HG03565 (cell line): ENCODE results near the gene ST3GAL3.

ENCODE experiments used
- ATAC-seq: cut with Tn5 transposase; IDR thresholded peaks from one replicate; pipeline ENCODE4 v1.9.1; 2021; ENCODE audit warnings: mild to moderate bottlenecking, moderate library complexity; ENCODE audit not compliant: unreplicated experiment

ST3GAL3 gene

GRCh38 chr1:43707190-43708001 is at the start of gene ST3GAL3:
Gene ST3GAL3 (plus strand): TSS chr1:43707536. CDS start chr1:43736263, 28,727 bp downstream.
- peak; percentile 93 for ATAC-seq

- ATAC-seq, result no peak
Observed at GRCh38 chr1:43659212-43660166, 47.8 kb upstream of the ST3GAL3 start.

- ATAC-seq, result no peak
Observed at GRCh38 chr1:43660355-43660754, 47.0 kb upstream of the ST3GAL3 start.

GRCh38 chr1:43664369-43664768 is 43.0 kb upstream of the ST3GAL3 start:
- ATAC-seq, result no peak

GRCh38 chr1:43666608-43667007 is 40.7 kb upstream of the ST3GAL3 start:
- ATAC-seq, result no peak

- no peak for ATAC-seq
Observed at GRCh38 chr1:43668956-43669355, 38.4 kb upstream of the ST3GAL3 start.

GRCh38 chr1:43669878-43670277 is 37.5 kb upstream of the ST3GAL3 start:
- ATAC-seq, result no peak

- ATAC-seq, result no peak
Observed at GRCh38 chr1:43671193-43671592, 36.1 kb upstream of the ST3GAL3 start.

GRCh38 chr1:43671626-43672330 is 35.6 kb upstream of the ST3GAL3 start:
- no peak for ATAC-seq

GRCh38 chr1:43673261-43673660 is 34.1 kb upstream of the ST3GAL3 start:
- ATAC-seq, result no peak

- ATAC-seq, result no peak
Observed at GRCh38 chr1:43678940-43679339, 28.4 kb upstream of the ST3GAL3 start.

GRCh38 chr1:43683560-43683959 is 23.8 kb upstream of the ST3GAL3 start:
- no peak for ATAC-seq

- no peak for ATAC-seq
Observed at GRCh38 chr1:43686801-43687200, 20.5 kb upstream of the ST3GAL3 start.

- ATAC-seq, result no peak
Observed at GRCh38 chr1:43687301-43688108, 19.8 kb upstream of the ST3GAL3 start.

GRCh38 chr1:43688109-43688387 is 19.3 kb upstream of the ST3GAL3 start:
- no peak for ATAC-seq

GRCh38 chr1:43688594-43689000 is 18.7 kb upstream of the ST3GAL3 start:
- ATAC-seq, result no peak

- ATAC-seq, result no peak
Observed at GRCh38 chr1:43689289-43689688, 18.0 kb upstream of the ST3GAL3 start.

GRCh38 chr1:43691871-43692815 is 15.2 kb upstream of the ST3GAL3 start:
- ATAC-seq, result no peak

GRCh38 chr1:43693371-43693770 is 14.0 kb upstream of the ST3GAL3 start:
- ATAC-seq, result no peak
